HPDE6-E6E7 (cell line): ENCODE measurements around the gene MAP4K2.
A peak's percentile ranks its signal among the peaks of the same experiment; 100 is the strongest.

Experiments
- DNase-seq: peaks from one replicate; pipeline ENCODE4 v3.0.0; 2011; ENCODE audit warnings: missing footprints; ENCODE audit errors: extremely low spot score

Gene MAP4K2

DNA sequence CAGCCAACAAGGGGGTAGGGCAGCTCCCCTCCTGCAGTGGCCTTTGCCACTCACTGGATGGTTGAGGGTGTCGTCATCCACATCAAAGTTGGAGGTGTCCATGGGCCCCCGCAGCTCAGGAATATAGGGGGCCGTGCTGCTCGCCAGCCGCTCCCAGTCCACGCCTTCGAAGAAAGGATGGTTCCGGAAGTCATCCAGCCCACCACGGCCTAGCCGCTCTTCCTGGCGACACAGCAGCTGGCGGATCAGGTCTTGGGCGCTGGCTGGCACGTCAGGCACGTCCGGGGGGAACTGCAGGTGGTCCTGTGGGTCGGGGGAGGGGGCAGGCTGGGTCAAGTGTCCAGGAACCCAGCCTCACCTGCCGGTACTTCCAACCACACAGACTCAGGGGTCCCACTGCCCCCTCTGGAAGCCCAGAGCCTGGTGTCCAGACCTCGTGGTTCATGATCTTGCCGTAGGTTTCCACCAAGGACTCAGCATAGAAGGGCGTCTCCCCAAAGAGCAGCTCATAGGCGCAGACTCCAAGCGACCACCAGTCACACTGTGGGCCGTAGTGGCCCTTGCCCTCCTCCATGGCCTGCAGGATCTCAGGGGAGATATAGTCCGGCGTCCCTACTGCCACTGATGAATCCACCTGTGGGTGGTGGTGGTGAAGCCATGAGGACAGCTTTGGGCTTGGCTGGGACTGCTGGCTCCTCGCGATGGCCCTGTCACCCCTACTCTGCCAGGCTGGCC, 35.8 kb upstream of the MAP4K2 start:
- DNase-seq: no peak

- no peak for DNase-seq
Measured at GRCh38 chr11:64837887-64838351, 34.9 kb upstream of the MAP4K2 start.

DNA sequence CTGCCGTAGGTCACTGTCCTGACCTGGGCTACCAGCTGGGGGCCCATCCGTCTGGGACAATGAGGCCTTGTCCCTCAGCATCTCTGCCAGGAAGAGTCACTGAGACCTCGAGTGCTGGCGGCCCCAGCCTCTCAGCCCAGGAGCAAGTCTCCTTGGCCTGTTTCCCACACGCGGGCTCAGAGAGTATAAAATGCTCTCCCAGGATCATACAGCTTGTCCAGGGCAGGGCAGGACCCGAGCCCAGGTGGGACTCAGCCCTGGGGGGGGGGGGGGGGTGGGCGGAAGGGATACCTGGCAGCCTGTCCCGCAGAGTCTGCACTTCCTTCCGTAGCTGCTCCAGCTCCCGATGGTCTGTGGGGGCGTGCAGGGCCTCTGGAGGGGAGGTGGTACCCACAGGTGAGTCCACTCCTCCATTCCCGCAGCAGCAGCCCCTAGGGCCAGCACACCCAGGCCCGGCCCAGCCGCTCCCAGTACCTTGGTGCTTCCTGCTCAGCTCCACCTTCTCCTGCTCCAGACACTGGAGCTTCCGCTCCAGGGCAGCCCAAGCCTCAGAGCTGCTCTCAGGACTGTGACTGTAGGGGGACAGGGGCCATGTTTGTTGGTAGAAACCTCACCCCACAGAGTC, 33.5 kb upstream of the MAP4K2 start:
- DNase-seq: no peak

DNA sequence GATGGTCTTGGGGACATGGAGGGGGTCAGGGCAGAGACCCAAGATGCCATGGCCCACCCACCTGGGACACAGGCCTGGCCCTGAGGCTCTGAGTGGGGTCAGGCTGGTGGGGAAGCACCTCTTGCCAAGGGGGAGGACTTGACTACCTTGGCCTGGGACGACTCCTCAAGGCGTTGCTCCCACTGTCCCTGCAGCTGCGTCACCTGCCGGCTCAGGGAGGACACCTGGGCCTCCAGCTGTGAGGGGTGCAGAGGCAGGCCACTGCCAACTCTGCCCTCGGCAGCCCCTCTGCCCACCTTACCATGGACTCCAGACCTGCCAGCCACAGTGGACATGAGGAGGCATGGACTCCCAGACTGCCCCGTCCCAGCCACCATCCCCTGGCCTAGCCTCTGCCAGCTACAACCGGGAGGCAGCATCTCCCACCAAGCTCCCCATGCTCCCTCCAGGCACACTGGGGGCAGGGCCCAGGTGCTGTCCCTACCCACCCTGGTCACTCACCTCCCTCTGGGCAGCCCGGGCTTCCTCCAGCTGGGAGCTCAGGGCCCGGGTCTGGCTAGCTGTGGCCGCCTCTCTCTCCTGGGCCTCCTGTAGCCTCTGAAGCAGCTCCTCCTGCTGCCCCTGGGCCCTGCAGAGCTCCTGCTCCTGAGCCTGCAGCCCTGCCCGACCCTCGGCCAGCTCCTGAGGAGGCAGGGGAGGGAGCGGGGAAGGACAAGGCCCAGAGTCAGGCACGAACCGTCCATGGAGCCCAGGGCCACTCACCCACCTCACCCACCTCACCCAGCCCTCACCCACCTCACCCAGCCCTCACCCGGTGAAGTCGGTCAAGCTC, 32.8 kb upstream of the MAP4K2 start:
- DNase-seq: no peak

GRCh38 chr11:64834723-64835615, 32.0 kb upstream of the MAP4K2 start:
- DNase-seq: peak; percentile 93

DNA sequence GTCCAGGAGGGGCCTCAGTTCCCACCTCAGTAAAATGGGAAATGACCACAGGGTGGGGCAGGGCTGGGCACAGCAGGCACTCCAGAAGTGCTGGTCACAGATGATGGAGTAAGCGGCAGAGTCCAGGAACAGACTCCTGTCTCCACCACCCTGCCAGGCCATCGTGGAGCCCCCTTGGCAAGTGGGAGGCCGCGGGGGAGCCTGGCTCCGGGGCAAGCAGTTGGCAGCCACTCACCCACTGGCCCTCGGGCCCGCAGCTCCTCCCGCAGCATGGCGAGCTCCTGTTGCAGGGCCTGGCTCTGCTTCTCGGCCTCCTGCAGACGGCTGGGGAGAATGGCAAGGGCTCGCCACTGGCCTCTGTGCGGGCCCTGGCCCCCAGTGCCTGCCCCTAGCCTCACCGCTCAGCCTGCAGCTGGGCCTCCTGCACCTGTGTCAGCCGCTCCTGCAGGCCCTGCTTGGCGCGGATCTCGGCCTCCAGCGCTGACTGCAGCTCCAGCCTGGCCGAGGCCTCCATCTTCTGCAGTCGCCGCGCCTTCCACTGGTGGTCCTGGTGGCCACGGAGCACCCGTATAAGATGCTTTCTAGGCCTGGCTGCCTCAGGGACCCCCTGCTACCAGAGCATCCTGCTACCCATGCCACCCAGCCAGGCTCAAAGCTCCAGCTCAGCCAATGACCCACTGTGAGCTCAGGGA, 31.2 kb upstream of the MAP4K2 start:
- DNase-seq: no peak

DNA sequence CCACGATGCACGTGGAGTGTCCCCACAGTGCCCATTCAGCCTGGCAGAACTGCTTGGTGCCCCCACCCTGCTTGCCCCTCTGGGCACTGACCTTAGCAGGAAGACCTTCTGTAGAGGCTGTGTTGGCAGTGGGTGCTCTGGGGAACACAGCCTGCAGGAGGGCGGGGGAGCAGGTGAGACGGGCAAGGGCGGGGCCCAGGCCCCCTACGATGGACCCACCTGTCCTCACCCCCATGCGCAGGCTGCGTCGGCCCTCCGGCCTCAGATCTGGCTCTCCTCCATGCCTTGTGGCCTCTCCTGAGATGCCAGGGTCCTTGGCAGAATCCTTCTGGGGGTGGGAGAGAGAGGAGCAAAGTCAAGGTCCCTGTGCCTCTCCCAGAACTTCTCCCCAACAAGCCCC, 30.5 kb upstream of the MAP4K2 start:
- DNase-seq: no peak

DNA sequence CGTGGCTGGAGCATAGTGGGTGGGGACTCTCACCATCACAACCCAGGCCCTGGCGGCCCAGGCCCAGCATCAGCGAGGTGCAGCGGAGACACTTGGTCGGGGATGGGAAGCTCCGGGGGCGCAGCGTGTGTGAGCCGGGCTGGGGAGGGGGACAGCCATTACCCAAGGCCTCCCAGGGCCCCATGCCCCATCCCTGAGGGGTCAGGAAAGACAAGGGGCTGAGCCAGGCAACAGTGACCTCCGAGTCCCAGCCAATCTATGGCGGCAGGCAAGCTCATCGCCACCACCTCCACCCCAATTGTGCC, 30.1 kb upstream of the MAP4K2 start:
- no peak for DNase-seq

DNA sequence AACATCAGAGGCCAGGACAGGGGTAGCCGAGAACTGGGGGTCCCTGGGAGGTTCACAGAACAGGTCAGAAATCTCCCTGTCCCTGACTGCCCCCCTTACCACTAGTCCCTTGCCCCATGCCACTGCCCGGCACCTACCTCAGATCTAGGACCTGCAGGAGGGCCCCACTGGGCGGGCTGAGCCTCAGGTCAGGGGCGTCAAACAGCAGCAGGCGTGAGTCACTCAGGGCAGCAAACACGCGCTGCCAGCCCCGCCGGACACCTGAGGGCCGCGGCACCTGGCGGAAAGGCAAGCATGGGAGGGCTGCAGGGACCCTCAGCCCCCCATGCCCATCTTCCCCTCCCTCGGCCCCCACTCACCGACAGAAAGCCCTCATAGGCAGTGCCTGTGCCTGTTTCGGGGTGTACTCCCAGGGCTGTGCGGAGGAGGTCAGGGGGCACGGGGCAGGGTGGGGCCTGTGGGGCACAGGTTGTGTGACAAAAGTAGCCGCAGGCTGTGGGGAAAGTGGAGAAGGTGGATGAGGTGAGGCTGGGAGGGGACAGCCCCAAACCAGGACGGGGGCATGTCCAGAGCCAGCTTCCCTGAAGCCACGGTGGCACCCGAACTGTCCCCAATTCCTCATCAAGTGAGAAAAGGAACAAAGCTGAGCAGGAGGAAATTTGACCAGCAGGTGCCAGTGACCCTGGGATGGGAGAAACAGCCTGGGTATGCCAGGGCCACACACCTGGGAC, 29.6 kb upstream of the MAP4K2 start:
- no peak for DNase-seq

DNA sequence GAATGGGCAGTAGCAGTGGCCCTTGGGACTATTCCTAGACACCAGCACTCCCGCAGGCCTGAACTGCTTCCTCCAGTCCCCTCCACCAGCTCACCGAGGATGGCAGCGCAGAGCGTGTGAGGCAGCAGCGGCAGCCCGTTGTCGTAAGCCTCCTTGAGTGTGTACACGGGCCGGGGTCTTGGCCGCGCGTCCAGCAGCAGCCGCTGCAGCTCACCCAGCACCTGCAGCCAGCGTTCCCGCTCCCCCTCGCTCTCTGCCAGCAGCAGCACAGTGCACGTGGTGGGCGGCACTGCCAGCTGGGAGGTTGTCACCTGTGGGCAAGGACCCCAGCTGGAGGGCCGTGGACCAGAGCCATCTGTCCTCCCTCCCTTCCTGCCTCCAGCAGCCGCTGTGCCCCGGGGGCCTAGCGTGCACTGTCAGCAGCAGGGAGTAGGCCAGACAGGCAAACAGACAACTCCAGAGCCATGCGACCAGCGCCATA, 28.4 kb upstream of the MAP4K2 start:
- no peak for DNase-seq

DNA sequence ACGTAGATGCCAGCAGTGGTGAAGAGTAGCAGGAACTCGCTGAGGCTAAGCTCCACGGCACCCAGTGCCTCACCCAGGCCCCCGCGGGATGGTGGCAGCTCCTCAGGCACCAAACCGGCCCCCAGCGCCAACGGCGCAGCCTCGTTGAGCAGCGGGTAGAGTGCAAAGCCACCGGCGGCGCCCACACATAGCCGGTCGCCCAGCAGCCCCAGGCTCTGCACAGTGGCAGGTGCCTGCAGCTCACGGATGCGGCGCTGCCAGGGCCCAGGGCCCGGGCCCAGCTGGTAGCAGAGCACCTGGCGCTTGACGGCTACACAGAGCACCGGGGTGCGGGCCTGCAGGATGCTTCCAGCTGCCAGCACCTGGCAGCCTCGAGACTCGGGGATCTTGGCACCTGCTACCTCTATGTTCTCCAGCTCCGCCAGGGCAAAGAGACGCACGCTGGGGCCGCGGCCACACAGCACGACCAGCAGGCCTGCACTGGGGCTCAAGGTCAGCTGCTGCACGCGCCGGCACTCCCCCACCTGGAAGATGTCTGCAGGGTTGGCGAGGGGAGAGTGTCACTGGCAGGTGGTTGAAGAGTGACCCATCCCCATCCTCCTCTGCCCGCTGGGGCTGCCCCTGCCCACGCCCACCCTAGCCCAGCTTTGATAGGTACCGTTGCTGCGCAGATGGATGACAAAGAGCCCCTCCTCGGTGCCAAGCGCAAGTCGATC, 26.7 kb upstream of the MAP4K2 start:
- DNase-seq: no peak

GRCh38 chr11:64827451-64827839, 24.4 kb upstream of the MAP4K2 start:
- no peak for DNase-seq

DNA sequence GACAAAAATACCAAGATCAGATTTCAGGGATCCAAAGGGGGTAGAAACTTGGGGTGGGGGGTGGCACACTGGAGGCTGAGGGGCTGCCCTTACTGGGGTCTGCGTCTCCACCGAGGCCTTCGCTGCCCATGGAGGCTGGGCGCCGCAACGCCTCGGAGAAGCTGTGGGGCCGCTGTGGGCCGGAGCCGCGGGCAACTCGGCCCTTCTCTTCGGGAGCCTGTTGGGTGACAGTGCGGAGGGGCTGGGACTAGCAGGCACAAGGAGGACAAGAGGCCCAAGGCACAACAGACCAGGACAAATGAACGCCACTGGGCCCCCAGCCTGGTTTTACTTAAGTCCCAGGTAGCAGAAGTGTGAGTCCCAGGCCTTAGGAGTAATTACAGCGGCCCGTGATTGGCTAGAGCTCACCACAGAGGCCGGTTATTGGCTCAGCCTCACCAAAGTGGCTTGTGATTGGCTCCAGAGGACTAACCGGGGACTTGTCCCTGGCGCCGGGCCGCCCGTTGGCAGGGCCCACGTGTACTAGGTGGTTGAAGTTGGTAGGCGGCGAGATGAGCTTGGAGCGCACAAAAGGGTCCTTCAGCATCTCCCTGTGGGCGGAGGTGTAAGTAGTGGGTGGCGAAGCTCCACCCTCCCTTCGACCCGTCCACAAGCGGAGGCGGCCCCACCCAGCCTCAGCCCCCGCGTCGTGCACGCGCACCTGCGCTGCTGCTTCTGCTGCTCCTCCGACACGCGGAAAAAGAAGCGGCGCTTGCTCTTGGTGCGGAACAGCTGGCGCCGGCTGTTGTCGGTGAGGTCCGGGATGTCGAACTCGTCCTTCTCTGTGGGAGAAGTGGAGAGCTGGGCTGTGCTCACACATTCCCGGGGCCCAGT, 23.8 kb upstream of the MAP4K2 start:
- DNase-seq: no peak

DNA sequence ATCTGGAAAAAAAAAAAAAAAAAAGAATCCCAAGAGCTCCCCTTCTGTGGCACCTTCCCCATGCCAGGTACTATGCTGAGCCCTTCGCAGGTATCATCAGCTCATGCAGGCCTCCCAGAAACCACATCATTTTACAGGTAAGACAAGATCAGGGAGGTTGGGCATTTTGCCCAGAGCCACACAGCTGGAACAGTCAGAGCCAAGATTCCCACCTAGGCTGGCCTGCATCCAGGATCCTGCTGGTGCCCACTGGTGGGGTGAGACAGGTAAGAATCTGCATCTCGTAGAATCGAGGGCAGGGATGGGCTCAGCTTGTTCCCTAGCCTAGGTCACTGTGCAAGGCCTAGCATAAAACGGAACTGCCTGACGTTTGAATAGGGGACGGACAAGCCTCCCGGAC, 23.0 kb upstream of the MAP4K2 start:
- no peak for DNase-seq

DNA sequence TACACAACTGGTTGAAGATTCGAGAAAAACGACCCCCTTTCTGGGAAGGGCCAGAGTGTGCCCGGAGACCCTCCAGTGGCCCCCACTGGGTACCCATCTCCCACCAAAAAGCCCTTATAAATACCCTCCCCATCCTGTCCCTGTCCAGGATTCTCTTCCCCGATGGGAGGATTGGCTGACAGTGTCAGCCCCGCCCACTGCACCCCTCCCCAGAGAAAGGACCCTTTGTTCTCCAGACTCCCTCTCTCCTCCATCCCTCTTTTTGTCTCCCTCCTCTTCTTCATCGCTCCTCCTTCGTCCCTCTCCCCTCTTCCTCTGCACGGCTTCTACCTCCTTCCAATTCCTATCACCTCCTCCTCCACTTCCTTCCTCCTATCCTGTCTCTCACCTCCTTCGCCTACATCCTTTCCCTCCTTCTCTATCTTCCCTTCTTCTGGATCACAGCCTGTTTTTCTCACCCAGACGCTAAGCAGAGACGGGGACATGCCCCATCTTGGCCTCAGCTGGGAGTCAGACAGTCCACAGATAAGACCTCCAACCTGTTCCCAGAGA, 20.6 kb upstream of the MAP4K2 start:
- no peak for DNase-seq

DNA sequence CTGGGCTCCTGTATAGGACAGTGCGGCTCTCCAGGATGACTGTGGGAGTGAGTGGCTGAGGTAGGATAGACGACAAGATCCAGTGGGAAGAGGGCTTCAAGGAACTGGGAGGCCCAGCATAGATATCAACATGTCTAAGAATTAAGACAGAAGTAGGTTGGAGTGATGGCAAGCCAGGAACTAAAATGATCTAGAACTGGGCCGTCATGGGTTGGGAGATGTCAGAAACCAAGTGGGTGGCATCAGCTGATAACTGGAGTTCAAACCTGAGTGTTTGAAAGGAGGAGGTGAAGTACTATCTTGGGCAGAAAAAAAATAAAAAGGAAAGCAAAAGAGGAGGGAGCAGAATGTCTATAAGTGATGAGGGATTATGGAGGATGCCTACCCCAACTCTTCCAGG, 14.5 kb upstream of the MAP4K2 start:
- DNase-seq: no peak

DNA sequence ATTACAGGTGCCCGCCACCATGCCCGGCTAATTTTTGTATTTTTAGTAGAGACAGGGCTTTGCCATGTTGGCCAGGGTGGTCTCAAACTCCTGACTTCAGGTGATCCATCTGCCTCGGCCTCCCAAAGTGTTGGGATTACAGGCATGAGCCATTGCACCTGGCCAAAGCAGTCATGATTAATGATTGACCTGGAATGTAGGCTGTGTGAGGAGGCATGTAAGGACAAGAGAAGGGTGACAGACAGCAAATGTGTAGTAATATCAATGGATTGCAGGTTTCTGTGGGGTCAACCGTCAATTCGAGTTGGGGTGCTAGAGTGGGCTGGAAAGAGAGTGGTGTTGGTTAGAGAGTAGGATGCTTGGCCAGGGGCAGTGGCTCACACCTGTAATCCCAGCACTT, 12.4 kb upstream of the MAP4K2 start:
- DNase-seq: peak; percentile 68

- DNase-seq: no peak
Measured at GRCh38 chr11:64814712-64815187, 11.7 kb upstream of the MAP4K2 start.
